Gastrocnemius medialis (tissue), 4 donors: ENCODE data around the gene PRKCZ. TPM values are rescaled to one million over a fixed set of nuclear protein-coding genes. Genes with fewer than 3 reads are reported as not detected.
A peak's percentile ranks its signal among the peaks of the same experiment; 100 is the strongest.

Experiments
- ATAC-seq, 2 donors: fragments of 150-250 bp; one replicate each; pipeline ENCODE4 v1.9.1; 2016
- DNase-seq, 2 donors: peaks; one replicate each; pipeline ENCODE4 v3.0.0-alpha.2; 2019
- H3K27ac ChIP-seq, 4 donors: fragments of 200-600 bp; sonication (generic); 1 replicate in 1 of 4; 2 replicates in 3 of 4; pipeline ENCODE4 v1.5.1; 2016 to 2018; ENCODE audit warnings: mild to moderate bottlenecking in 2 of 4, moderate library complexity in 1 of 4
- H3K27me3 ChIP-seq, 3 donors: fragments of 200-600 bp; sonication (generic) in 2 of 3; 1 replicate in 1 of 3; 2 replicates in 2 of 3; pipeline versions ENCODE4 v1.5.1 to v1.6.0; 2016 to 2019; ENCODE audit warnings: mild to moderate bottlenecking in 1 of 3, moderate library complexity in 1 of 3
- H3K36me3 ChIP-seq, 2 donors: fragments of 200-600 bp; sonication (generic) in 1 of 2; one replicate each; pipeline ENCODE4 v1.5.1; 2017 to 2018
- H3K4me1 ChIP-seq, 2 donors: fragments of 200-600 bp; sonication (generic) in 1 of 2; one replicate each; pipeline ENCODE4 v1.5.1; 2016 to 2017; ENCODE audit warnings: mild to moderate bottlenecking in 2 of 2
- H3K4me3 ChIP-seq, 4 donors: fragments of 200-600 bp; sonication (generic) in 3 of 4; 1 replicate in 1 of 4; 2 replicates in 3 of 4; pipeline ENCODE4 v1.5.1; 2016 to 2019; ENCODE audit warnings: mild to moderate bottlenecking in 2 of 4
- H3K9me3 ChIP-seq, 3 donors: fragments of 200-600 bp; sonication (generic) in 2 of 3; 1 replicate in 1 of 3; 2 replicates in 2 of 3; pipeline ENCODE4 v1.5.1; 2016 to 2019
- CTCF ChIP-seq, 5 experiments: fragments of 450-650 bp in 3 of 5; fragments of 200-600 bp in 2 of 5; sonication (generic) in 2 of 5; IDR thresholded peaks in 4 of 5; conservative IDR thresholded peaks in 1 of 5; 1 replicate in 4 of 5; 2 replicates in 1 of 5; pipeline ENCODE4 v1.5.1; 2016 to 2019; ENCODE audit warnings: antibody characterized with exemption in 5 of 5, mild to moderate bottlenecking in 3 of 5, moderate library complexity in 3 of 5
- POLR2A ChIP-seq, 2 donors: fragments of 450-650 bp; IDR thresholded peaks; one replicate each; pipeline ENCODE4 v1.6.1; 2017; ENCODE audit warnings: antibody characterized with exemption in 2 of 2, mild to moderate bottlenecking in 2 of 2, moderate library complexity in 2 of 2
- in situ Hi-C, 4 donors: fragments of 200-750 bp; cut with MboI; loops; one replicate each; pipeline versions ENCODE4 v1.15.0 to v1.8.0; 2017; ENCODE audit warnings: low sequenced_read_pairs in 4 of 4
- intact Hi-C: fragments of 100-400 bp; cut with DNase I; formaldehyde crosslinking; loops from one replicate; pipeline ENCODE4 v1.15.1; 2023; ENCODE audit warnings: low total_unique reads
- total RNA-seq, 4 donors: library from RNA; depleted of rRNA; stranded (reverse); fragments of >200 nt; gene quantifications; one replicate each; pipeline versions ENCODE4 v1.1.0 to v1.2.3, GENCODE V29; 2016

Gene PRKCZ
- total RNA-seq, 4 donors from 2014 or later: 0.16 to 0.87 TPM; not detected in 2

GRCh38 chr1:2173546-2174347 is 123.5 kb downstream of the PRKCZ start:
- Histone ChIP-seq H3K9me3 (no peaks in the 10 kb centered on the region), H3K4me3 (no peak overlapping the region), H3K27me3 (peaks cover 0 to 3% (median 0%) of the 10 kb centered on the region in 3 donors), H3K4me1 (peaks cover 0 to 6% of the 10 kb centered on the region in 2 donors), H3K36me3 (no peaks in the 10 kb centered on the region), H3K27ac (no peak overlapping the region)
- ATAC-seq: no peak
- intact Hi-C loops (no loop called here), in situ Hi-C loops (no loop called here)
- TF ChIP-seq POLR2A (IDR thresholded peaks at IDR 0.05) (no peak), CTCF (IDR thresholded peaks at IDR 0.05 in 4 of 5, conservative IDR thresholded peaks at IDR 0.05 in 1 of 5) (no peak)
- no peak for DNase-seq

- DNase-seq (no peak), ATAC-seq (peak; percentile 67 to 80)
- Histone ChIP-seq H3K36me3 (no peaks in the 10 kb centered on the region), H3K27ac (no peak overlapping the region), H3K4me3 (peak overlapping the region; percentile 46 to 72 (median 56)), H3K4me1 (peaks cover 0 to 6% of the 10 kb centered on the region in 2 donors), H3K9me3 (no peaks in the 10 kb centered on the region), H3K27me3 (peaks cover 0 to 3% (median 0%) of the 10 kb centered on the region in 3 donors)
- in situ Hi-C loops: loop anchor here in 2 of 4 donors (25.0 kb wide), 1 partner anchor 413 kb away; the partner anchor contains the start of gene PRXL2B (in 2 of the 2)
- TF ChIP-seq CTCF (IDR thresholded peaks at IDR 0.05 in 4 of 5, conservative IDR thresholded peaks at IDR 0.05 in 1 of 5) (peak; percentile 53 to 90 (median 82)), POLR2A (IDR thresholded peaks at IDR 0.05) (no peak)
- intact Hi-C loops: no loop called here
These were observed 124.3 kb downstream of the PRKCZ start for GRCh38 chr1:2174348-2175054.

- DNase-seq (no peak), ATAC-seq (no peak)
- intact Hi-C loops (no loop called here), in situ Hi-C loops (loop anchor here in 2 of 4 donors (25.0 kb wide), 1 partner anchor 412 kb away; the partner anchor contains the start of gene PRXL2B (in 2 of the 2))
- H3K27ac ChIP-seq: no peak overlapping the region
- TF ChIP-seq POLR2A (IDR thresholded peaks at IDR 0.05) (no peak), CTCF (IDR thresholded peaks at IDR 0.05 in 4 of 5, conservative IDR thresholded peaks at IDR 0.05 in 1 of 5) (no peak)
- H3K36me3 ChIP-seq: no peaks in the 10 kb centered on the region
- H3K9me3 ChIP-seq: no peaks in the 10 kb centered on the region
- peak overlapping the region; percentile 46 to 72 (median 56) for H3K4me3 ChIP-seq
- peaks cover 0 to 2% (median 0%) of the 10 kb centered on the region in 3 donors for H3K27me3 ChIP-seq
- H3K4me1 ChIP-seq: peaks cover 0 to 6% of the 10 kb centered on the region in 2 donors
These were observed 124.8 kb downstream of the PRKCZ start for GRCh38 chr1:2175055-2175414.

GRCh38 chr1:2175681-2176454 is 125.7 kb downstream of the PRKCZ start:
- Histone ChIP-seq H3K4me1 (peaks cover 0 to 6% of the 10 kb centered on the region in 2 donors), H3K4me3 (no peak overlapping the region), H3K27me3 (no peaks in the 10 kb centered on the region), H3K27ac (no peak overlapping the region), H3K36me3 (no peaks in the 10 kb centered on the region), H3K9me3 (no peaks in the 10 kb centered on the region)
- no peak for ATAC-seq
- DNase-seq: no peak
- TF ChIP-seq CTCF (IDR thresholded peaks at IDR 0.05 in 4 of 5, conservative IDR thresholded peaks at IDR 0.05 in 1 of 5) (no peak), POLR2A (IDR thresholded peaks at IDR 0.05) (no peak)
- intact Hi-C loops (no loop called here), in situ Hi-C loops (loop anchor here in 2 of 4 donors (25.0 kb wide), 1 partner anchor 411 kb away; the partner anchor contains the start of gene PRXL2B (in 2 of the 2))
